HG02852 (cell line): Measurements from ENCODE around the gene IRF4.

Experiments
- ATAC-seq: cut with Tn5 transposase; IDR thresholded peaks from one replicate; pipeline ENCODE4 v1.9.1; 2021; ENCODE audit warnings: mild to moderate bottlenecking, moderate library complexity; ENCODE audit not compliant: unreplicated experiment

IRF4 gene

DNA sequence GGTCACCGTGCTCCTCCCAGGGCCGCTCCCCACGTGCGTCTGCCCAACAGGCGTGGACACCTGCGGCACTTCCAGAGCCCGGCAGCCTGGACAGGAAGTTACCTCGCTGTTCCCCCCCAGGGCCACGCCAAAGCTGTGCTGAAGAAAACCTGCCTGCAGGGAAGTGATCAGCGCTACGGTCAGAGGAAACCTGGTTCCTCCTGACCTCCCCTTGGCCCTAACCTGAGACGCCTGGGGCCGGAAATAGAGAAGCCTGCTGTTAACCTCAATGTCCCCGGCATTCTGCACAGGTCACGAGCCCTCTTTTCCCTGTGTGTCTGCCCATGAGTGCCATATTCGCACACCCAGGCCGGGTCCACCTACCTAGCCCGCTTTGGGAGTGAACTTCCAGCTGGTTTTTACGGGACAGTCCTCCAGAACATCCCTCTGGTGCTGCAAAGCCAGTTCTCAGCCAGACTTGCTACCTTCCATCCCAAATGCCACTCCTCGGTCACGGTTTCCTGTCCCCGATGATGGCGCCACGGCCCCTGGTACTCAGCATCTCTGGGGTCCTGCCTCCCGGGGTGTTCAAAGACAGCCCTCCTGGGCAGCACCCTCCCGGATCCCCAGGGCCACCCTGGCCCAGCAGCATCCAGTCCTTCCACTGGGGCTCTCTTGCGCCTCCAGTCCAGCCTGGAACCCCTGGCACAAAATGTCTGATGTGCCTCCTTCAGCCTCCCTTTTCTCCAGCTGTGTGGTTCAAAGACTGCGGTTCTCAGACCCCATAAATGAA is 12.0 kb upstream of the IRF4 start:
- peak; percentile 51 for ATAC-seq

GRCh38 chr6:380234-381218 is 11.0 kb upstream of the IRF4 start:
- ATAC-seq, result no peak

DNA sequence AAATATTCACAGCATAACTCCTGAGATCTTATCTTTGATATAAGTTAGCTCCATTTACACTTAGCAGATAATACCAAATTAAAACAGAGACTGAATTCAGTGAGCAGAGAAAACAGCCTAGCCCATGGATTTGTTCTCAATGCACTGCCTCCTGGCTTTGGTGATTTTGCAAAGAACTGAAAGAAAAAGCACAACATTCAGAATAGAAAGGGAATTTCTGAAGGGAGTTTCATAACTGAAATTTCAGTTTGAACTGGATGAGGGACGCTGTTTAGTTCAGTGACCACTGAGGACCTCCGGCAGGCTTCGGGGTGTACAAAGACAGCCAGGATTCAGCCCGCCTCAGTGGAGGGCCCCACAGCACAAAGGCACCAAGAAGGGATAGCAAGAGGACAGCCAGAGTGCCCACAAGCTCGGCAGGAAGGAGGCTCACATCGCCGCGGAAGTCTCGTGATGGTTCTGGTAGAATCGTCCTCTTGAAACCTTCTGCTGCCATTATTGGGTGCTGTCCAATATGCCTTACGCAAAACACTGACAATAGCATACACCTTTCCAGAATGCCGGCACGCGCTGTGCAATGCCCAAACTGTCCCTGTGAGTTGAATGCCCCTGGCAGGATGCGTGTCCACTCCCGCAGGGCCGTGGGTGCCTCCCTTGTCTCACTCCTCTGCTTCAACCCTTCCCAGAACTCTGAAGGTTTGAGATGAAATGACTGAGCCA is 9.7 kb upstream of the IRF4 start:
- ATAC-seq, result no peak

DNA sequence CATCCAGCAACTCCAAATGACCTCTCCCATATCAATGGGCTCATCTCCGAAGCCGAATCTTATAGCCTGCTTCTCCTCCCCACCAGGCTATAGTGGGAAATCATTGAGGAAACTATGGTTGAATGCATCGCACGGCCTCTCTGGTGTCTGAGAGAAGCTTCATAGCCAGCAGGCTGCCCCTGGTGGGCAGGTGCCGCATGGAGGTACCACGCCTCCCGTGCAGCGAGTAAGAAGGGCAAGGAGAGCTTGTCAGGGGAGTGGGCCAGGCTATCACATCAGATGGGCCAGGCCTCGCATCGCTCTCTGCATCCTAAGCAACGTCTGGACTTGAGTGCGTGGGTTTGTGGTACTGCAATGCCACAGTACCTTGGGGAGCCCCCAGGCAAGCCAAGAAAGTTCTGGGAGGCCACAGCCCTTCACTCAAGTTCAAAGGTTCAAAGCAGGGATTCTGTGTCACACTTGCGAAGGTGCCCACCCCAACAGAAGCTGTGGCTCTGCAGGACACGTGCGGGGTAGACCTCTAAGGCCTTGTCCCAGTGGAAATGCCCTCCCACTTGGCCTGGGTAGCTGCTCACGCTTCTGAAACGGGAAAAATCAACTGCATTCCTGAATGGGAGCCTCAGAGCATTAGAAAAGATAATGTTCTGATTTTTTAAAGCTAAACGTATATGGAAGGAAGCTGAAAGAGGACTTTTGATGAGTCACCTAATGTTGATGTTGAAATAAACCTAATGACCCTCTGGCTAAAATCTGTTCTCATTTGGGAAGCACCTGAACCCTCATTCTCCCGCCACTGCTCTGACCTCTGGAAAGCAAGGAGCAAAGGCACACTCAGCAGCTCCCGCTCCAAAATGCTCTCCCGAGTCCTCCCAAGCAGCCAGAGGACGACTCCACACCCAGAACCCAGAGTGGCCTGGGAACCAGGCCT is 8.4 kb upstream of the IRF4 start:
- no peak for ATAC-seq

DNA sequence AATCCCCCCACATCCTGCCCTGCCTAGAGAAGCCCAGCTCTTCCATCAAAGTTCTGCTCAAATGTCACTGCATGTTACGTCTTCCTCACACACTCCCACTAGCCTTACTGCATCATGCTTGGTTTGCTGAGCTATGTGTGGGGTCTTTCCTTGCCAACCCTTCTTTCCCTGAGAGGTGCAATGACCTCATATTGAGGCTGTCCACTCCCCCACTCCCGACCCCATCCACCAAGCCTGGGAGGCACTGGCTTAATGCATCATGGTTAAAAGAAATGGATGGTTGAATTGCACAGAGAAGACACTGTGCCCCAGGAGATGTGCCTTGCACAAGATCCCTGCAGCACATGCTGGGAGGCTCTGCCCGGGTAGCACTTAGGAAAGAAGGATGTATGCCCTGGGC is 7.7 kb upstream of the IRF4 start:
- no peak for ATAC-seq

- no peak for ATAC-seq
These were observed 6.7 kb upstream of the IRF4 start for GRCh38 chr6:384898-385297.

DNA sequence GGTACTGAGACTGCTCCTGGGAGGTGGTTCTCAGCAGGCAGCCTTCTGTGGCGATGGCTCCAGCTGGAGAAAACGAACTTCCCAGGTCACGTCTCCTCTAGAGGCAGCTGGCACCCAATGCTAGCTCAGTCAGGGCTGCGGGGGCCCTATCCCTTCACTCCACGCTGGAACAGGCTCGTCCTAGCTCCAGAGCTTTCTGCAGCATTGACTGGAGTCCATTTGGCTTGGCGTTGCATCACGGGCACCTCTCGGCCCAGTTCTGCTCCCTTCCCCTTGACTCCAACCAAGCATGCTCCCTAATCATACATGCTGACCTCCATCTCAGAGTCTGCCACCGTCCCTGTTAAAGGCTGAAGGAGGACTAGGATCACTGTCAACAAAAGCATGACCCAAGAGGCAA is 5.9 kb upstream of the IRF4 start:
- ATAC-seq, result no peak

GRCh38 chr6:386688-387266 is 4.8 kb upstream of the IRF4 start:
- ATAC-seq, result no peak

GRCh38 chr6:387293-387741 is 4.2 kb upstream of the IRF4 start:
- ATAC-seq, result no peak

DNA sequence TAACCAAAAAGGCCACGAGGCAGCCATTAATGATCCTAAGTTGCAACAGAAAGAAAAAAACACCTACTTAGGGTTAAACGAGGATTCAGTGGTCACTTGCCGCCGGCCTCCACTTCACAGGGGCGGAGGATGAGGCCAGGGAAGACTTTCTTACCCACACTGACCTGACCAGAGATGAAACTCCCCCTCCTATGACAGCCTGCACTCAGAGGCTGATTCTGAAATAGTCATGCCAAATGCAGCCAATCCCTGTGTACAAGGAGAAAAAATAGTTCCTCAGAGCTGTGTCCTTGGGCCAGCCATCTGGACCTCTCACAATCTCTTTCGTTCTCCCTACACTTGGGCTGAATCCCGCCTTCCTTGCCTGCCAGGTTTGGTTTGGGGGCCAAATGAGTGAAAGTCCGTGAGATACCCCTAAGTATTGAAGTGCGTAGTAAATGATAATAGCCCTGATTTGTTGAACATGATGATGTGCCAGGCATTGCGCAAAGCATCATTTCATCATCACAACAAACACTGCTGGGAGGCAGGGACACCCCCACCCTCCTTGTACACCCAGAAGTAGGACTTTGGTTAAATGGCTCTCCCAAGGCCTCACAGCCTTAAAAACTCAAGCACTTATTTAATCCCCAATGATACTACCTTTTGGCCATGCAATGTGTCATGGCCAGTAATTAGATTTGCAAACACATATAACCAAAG is 3.2 kb upstream of the IRF4 start:
- no peak for ATAC-seq

DNA sequence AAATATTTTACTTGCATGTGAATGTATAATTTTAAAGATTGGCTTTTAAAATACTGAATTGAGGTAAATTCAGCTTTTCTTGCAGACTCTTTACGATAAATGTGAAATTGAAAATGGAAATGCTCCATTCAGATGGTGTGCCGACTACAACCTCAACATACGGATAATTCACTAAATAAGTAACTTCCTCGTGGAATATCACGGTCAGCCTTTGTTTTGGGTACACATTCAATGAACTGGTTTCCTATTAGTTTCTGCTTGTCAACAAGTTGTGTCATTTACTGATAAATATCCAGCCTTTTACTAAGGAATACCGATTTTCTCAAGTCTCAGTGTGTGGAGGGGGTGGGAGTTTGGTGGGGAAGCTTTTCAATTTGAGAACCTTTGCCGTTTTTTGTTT is 2.4 kb upstream of the IRF4 start:
- ATAC-seq, result no peak

DNA sequence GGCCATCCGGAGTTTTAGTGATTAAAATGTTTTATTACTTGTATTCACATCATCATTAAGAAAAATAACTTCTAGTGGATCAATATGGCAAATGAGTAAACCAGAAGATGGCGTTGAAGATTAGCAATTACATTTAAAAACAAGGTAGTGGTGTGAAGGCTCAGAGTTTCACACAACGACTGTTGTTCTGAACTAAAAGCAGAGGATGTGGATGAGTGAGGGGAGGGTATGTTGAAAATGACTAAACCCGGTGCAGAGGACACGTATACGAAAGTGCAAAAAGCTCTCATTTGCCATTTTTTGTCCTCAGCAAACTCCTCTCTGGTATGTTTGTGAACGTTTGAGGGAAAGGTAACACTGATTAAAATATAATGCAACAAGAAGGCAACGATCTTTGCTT is 1.9 kb upstream of the IRF4 start:
- ATAC-seq, result peak; percentile 32

GRCh38 chr6:390914-391558 is 516 bp upstream of the IRF4 start:
- peak; percentile 25 for ATAC-seq

DNA sequence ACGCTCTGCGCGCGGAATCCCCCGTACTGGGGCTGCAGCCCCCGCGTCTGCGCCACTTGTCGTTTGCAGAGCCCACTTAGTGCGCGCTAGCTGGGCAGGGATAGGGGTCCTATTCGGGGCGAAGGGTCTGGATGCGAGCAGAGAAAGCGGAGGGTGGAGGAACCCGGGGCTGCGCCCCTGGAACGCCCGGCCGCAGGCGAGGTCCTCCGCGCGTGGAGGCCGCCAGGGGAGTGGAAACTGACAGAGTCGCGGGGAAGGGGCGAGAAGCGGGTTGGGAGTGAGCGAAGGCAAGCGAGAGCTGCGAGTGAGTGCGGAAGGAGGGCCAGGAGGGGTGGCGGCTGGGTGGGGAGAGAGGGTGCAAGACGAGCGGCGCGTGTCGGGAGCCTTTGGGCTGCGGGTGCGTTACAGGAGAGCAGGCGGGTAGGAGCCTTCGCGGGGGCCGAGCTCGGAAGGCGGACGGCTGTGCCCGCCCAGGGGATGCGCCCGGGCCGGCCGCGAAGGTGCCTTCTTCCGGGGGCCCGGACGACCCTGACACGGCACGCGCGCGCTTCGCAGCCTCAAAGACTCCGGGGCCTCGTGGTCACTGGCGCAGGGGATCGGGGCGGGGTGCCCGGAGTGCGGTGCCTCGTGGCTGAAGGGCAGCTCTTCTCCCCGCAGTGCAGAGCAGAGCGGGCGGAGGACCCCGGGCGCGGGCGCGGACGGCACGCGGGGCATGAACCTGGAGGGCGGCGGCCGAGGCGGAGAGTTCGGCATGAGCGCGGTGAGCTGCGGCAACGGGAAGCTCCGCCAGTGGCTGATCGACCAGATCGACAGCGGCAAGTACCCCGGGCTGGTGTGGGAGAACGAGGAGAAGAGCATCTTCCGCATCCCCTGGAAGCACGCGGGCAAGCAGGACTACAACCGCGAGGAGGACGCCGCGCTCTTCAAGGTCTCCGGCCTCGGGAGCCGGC is 1.2 kb downstream of the IRF4 start:
- ATAC-seq, result no peak

- ATAC-seq, result no peak
These were observed 2.1 kb downstream of the IRF4 start for GRCh38 chr6:393391-394221.

- ATAC-seq, result no peak
These were observed 3.2 kb downstream of the IRF4 start for GRCh38 chr6:394641-395289.
